WTC11 (cell line): Measurements from ENCODE around the gene ECE1.

Experiments used
- ATF6 ChIP-seq: sonication (generic); formaldehyde crosslinking; IDR thresholded peaks from 2 replicates; pipeline ENCODE4 v1.8.1; 2023; ENCODE audit warnings: mild to moderate bottlenecking, missing genetic modification reagents
- ELF4 ChIP-seq: sonication (generic); formaldehyde crosslinking; IDR thresholded peaks from 2 replicates; pipeline ENCODE4 v1.8.1; 2022; ENCODE audit warnings: low read depth, mild to moderate bottlenecking, moderate library complexity, missing genetic modification reagents
- GRHL2 ChIP-seq: fragments of 250-450 bp; sonication (Bioruptor Pico); IDR thresholded peaks from 2 replicates; pipeline ENCODE4 v1.8.0; 2022; ENCODE audit warnings: mild to moderate bottlenecking, moderate library complexity; ENCODE audit not compliant: insufficient replicate concordance, severe bottlenecking
- IRF2 ChIP-seq: sonication (generic); formaldehyde crosslinking; IDR thresholded peaks from 2 replicates; pipeline ENCODE4 v1.8.0; 2022; ENCODE audit warnings: low read depth, missing genetic modification reagents, borderline replicate concordance
- JUN ChIP-seq: sonication (generic); formaldehyde crosslinking; IDR thresholded peaks from 2 replicates; pipeline ENCODE4 v1.8.0; 2023; ENCODE audit warnings: mild to moderate bottlenecking, missing genetic modification reagents
- NFE2L1 ChIP-seq: sonication (generic); formaldehyde crosslinking; IDR thresholded peaks from 2 replicates; pipeline ENCODE4 v1.8.1; 2023; ENCODE audit warnings: missing genetic modification reagents
- NFYB ChIP-seq: sonication (generic); formaldehyde crosslinking; conservative IDR thresholded peaks from 2 replicates; pipeline ENCODE4 v1.8.0; 2022; ENCODE audit warnings: low read depth, missing genetic modification reagents
- PRRX2 ChIP-seq: fragments of 250-450 bp; sonication (Bioruptor Pico); IDR thresholded peaks from 2 replicates; pipeline ENCODE4 v1.8.0; 2021; ENCODE audit warnings: mild to moderate bottlenecking
- SP1 ChIP-seq: sonication (generic); formaldehyde crosslinking; conservative IDR thresholded peaks from 2 replicates; pipeline ENCODE4 v1.8.1; 2022; ENCODE audit warnings: missing genetic modification reagents
- TEAD4 ChIP-seq: sonication (generic); formaldehyde crosslinking; IDR thresholded peaks from 2 replicates; pipeline ENCODE4 v1.8.0; 2022; ENCODE audit warnings: mild to moderate bottlenecking, missing genetic modification reagents
- ZNF423 ChIP-seq: fragments of 250-450 bp; sonication (Bioruptor Pico); IDR thresholded peaks from 2 replicates; pipeline ENCODE4 v2.1.2; 2022; ENCODE audit warnings: mild to moderate bottlenecking, moderate library complexity
- TF ChIP-seq, protein P1 (sequence below): fragments of 200-600 bp; IDR thresholded peaks from 2 replicates; pipeline ENCODE4 v1.8.0; 2022; ENCODE audit warnings: antibody characterized with exemption
- TF ChIP-seq, protein P2 (sequence below): sonication (generic); formaldehyde crosslinking; IDR thresholded peaks from 2 replicates; pipeline ENCODE4 v1.8.1; 2023; ENCODE audit warnings: mild to moderate bottlenecking, missing genetic modification reagents, moderate library complexity
- TF ChIP-seq, protein P3 (sequence below): sonication (generic); formaldehyde crosslinking; IDR thresholded peaks from 2 replicates; pipeline ENCODE4 v1.8.1; 2023; ENCODE audit warnings: mild to moderate bottlenecking, missing genetic modification reagents, moderate library complexity

- no peak for TF ChIP-seq ZNF423 (CRISPR knock-in tag)
- TF ChIP-seq, protein P1, sequence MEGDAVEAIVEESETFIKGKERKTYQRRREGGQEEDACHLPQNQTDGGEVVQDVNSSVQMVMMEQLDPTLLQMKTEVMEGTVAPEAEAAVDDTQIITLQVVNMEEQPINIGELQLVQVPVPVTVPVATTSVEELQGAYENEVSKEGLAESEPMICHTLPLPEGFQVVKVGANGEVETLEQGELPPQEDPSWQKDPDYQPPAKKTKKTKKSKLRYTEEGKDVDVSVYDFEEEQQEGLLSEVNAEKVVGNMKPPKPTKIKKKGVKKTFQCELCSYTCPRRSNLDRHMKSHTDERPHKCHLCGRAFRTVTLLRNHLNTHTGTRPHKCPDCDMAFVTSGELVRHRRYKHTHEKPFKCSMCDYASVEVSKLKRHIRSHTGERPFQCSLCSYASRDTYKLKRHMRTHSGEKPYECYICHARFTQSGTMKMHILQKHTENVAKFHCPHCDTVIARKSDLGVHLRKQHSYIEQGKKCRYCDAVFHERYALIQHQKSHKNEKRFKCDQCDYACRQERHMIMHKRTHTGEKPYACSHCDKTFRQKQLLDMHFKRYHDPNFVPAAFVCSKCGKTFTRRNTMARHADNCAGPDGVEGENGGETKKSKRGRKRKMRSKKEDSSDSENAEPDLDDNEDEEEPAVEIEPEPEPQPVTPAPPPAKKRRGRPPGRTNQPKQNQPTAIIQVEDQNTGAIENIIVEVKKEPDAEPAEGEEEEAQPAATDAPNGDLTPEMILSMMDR, result no peak
- TF ChIP-seq GRHL2 (CRISPR knock-in tag), result no peak
- TF ChIP-seq PRRX2, result no peak
- TF ChIP-seq, protein P2, sequence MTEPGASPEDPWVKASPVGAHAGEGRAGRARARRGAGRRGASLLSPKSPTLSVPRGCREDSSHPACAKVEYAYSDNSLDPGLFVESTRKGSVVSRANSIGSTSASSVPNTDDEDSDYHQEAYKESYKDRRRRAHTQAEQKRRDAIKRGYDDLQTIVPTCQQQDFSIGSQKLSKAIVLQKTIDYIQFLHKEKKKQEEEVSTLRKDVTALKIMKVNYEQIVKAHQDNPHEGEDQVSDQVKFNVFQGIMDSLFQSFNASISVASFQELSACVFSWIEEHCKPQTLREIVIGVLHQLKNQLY (CRISPR knock-in tag), result no peak
- no peak for TF ChIP-seq ATF6
- TF ChIP-seq TEAD4 (CRISPR knock-in tag), result no peak
- no peak for TF ChIP-seq NFE2L1
- no peak for TF ChIP-seq SP1 (CRISPR knock-in tag)
- TF ChIP-seq JUN, result no peak
- TF ChIP-seq NFYB (CRISPR knock-in tag), result no peak
- no peak for TF ChIP-seq ELF4 (CRISPR knock-in tag)
- TF ChIP-seq, protein P3, sequence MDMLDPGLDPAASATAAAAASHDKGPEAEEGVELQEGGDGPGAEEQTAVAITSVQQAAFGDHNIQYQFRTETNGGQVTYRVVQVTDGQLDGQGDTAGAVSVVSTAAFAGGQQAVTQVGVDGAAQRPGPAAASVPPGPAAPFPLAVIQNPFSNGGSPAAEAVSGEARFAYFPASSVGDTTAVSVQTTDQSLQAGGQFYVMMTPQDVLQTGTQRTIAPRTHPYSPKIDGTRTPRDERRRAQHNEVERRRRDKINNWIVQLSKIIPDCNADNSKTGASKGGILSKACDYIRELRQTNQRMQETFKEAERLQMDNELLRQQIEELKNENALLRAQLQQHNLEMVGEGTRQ (CRISPR knock-in tag), result no peak
- TF ChIP-seq IRF2 (CRISPR knock-in tag), result no peak
Measured at GRCh38 chr1:21239221-21239620, 51.0 kb downstream of the ECE1 start.
